Measurements from ENCODE around the gene PAH.

DNA sequence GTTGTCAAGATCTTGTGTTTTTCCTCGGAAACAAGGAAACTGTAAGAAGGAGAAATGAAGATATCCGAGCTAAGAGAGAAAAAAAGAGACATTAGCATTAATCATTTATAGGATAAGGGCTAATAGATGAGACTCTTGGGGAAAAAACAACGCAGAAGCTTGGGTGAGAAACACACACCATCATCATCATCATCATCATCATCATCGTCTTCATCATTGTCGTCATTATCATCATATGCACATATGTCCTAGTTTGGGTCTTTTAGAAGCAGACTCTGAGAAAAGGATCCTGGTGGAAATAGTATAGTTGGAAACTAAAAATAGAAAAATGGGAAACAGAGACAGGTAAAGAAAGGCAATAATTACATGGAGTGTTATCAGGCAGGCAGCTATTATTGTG is 95.9 kb downstream of the PAH start:
- TF ChIP-seq, protein P1, sequence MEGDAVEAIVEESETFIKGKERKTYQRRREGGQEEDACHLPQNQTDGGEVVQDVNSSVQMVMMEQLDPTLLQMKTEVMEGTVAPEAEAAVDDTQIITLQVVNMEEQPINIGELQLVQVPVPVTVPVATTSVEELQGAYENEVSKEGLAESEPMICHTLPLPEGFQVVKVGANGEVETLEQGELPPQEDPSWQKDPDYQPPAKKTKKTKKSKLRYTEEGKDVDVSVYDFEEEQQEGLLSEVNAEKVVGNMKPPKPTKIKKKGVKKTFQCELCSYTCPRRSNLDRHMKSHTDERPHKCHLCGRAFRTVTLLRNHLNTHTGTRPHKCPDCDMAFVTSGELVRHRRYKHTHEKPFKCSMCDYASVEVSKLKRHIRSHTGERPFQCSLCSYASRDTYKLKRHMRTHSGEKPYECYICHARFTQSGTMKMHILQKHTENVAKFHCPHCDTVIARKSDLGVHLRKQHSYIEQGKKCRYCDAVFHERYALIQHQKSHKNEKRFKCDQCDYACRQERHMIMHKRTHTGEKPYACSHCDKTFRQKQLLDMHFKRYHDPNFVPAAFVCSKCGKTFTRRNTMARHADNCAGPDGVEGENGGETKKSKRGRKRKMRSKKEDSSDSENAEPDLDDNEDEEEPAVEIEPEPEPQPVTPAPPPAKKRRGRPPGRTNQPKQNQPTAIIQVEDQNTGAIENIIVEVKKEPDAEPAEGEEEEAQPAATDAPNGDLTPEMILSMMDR (conservative IDR thresholded peaks at IDR 0.05; ENCODE audit: low read length) = no peak
- no peak for TF ChIP-seq EZH2phosphoT487 (IDR thresholded peaks at IDR 0.05; ENCODE audit: borderline replicate concordance)

Measured in Loucy (cell line).